HG03196 (cell line): ENCODE measurements around the gene MMP15.
"Not testable (repeated sequence)": the region's sequence is repeated elsewhere in the genome, so short reads cannot be mapped to it uniquely, and the experiment has no call there.

Experiments used
- ATAC-seq: cut with Tn5 transposase; IDR thresholded peaks from one replicate; pipeline ENCODE4 v1.9.1; 2021; ENCODE audit not compliant: unreplicated experiment

Gene MMP15

GRCh38 chr16:58025351-58026138 is at the start of gene MMP15:
MMP15 (plus strand) TSS chr16:58025754; CDS start chr16:58026351, 597 bp downstream.
- no peak for ATAC-seq

GRCh38 chr16:57976331-57976796 is 49.2 kb upstream of the MMP15 start:
- no peak for ATAC-seq

DNA sequence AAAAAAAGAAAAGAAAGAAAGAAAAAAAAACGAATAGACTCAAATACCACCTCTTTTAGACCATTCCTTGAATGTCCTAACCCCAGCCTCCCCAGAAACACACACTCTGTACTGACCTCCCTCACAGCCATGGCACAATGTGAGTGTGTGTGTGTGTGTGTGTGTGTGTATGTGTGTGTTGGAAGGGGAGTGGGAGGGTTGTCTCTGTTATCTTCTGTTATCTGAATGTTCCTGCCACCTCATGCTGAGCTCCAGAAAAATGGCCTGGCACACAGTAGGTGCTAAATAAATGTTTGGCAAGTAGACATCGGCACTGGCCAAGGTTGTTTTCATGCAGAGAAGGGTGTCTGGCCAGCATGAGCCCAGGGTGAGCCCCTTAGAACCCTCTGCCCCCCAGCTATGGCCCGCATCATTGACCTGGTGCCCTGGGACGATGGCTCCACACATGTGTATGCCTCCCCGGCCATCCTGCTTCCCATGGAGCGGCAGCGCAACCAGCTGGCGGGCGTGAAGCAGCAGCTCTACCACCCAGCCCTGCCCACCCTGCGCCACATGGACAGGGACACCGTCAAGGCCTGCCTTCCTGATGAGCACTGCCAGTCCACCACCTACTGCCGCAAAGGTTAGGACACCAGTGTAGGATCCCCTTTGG is 48.0 kb upstream of the MMP15 start:
- no peak for ATAC-seq

- not testable (repeated sequence) for ATAC-seq
Observed at GRCh38 chr16:57978070-57978465, 47.5 kb upstream of the MMP15 start.

DNA sequence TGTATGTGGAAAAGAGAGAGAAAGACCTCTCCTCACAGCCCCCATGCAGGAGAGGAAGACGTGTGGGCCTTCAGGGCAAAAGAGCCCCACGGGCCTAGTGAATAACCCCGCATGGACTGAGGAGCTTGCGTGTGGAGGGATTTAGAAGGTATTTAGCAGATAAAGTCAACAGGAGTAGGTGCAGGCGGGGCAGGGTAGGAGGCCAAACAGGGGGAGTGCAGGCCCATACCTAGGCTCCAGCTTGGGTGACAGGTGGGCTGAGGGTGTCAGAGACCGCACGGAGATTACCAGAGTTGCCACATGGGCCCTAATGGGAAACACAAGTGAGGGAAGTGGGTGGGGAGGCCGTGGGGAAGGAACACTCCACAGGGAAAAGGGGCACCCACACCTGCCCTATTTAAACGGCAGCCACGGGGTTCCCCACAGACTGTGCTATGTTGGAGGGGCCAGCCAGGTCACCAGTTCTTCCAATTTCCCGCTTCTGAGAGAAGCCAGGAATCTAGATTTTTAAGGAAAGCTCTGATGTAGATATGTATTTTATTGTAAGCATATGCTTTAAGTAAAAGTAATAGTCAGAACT is 46.5 kb upstream of the MMP15 start:
- ATAC-seq, result no peak

DNA sequence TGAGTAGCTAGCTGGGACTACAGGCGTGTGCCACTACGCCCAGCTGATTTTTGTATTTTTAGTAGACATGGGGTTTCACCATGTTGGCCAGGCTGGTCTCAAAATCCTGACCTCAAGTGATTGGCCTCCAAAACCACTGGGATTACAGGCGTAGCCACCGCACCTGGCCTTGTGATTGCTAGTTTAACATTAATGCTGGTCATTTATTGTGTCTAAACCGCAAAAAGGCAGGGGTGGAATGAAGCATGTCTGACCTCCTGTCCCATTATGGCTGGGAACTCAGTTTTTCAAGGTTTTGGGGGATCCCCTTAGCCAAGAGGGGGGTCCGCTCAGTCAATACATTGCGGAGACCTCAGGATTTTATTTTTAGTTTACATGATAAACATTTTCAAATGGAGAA is 43.9 kb upstream of the MMP15 start:
- ATAC-seq, result no peak

- ATAC-seq, result no peak
Observed at GRCh38 chr16:57982385-57982784, 43.2 kb upstream of the MMP15 start.

GRCh38 chr16:57984443-57985203 is 40.9 kb upstream of the MMP15 start:
- ATAC-seq, result peak; percentile 58

GRCh38 chr16:57985204-57986181 is 40.1 kb upstream of the MMP15 start:
- ATAC-seq, result peak; percentile 16

- no peak for ATAC-seq
Observed at GRCh38 chr16:57986196-57986595, 39.4 kb upstream of the MMP15 start.

DNA sequence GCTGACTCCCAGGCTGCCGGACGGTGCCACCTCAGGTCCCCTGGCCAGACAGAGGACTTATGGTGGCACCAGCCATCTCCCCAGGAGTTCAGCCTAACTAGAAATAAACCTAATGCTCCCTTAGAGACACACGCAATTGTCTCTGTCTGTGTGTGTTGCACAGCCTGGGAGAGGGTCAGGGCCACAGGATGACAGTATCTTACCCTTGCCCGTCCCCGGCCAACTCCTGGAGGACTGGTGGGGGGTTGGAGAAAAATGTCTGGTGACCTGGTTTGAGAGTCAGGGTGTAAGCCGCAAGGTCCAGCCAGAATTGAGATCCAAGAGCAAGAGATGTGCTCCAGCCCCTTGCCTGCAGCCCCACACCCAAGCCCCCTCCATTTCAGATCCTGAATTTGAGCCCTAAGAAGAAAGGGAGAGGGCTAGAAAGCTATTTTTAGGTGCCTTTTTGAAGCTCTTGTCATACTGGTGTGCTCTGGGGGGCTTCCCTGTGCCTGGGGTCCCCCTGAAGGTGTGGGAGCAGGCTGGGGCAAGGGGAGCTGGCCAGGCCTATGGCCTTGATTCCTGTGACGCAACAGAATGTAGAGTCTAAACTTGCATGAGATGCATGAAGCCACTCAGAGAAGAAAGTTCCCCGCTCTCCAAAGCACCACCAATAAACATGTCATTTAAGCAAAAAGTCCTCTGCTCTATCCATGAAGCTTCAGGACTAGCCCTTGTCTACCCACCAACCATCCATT is 37.9 kb upstream of the MMP15 start:
- ATAC-seq, result no peak

DNA sequence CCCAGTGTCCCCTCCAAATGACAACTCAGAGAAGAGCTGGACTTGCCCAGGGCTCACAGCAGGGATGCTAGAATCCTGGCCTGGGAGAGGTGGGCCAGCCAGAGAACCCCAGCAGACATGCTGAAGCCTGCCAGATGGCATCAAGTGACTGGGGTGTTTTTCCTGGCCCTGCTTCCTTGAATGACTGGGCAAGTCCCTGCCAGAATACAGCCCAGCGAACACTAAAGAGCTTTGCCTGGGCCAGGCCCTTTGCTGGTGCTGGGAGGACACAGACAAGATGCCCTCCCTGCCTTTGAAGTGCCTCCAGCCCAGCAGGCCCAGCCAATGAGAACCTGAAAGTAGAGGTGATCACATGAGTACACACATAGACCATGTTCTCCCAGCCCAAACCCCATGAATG is 36.6 kb upstream of the MMP15 start:
- ATAC-seq, result no peak

DNA sequence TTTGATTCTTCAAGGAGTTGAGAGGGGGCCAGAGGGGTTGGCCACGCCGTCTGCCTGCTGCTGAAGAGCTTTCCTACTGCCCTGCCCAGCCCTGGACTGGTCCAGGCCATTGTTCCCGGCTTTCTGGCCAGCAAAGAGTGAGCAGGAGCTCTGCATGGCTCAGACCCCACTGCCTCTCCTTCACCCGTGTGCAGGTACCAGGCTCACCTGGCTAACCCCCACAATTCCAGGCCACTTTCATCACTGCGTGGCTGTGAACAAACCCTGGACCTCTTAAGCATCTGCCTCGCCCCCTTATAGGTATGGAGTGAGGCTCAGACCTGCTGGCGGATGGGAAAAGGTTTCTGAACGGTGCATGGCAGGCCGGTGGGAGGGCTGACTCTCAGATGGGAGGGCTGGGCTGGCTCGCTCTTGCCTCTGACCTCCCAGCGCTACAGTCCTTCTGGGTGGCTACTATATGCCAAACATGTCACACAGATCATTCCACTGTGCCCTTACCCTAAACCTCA is 33.9 kb upstream of the MMP15 start:
- ATAC-seq, result no peak

DNA sequence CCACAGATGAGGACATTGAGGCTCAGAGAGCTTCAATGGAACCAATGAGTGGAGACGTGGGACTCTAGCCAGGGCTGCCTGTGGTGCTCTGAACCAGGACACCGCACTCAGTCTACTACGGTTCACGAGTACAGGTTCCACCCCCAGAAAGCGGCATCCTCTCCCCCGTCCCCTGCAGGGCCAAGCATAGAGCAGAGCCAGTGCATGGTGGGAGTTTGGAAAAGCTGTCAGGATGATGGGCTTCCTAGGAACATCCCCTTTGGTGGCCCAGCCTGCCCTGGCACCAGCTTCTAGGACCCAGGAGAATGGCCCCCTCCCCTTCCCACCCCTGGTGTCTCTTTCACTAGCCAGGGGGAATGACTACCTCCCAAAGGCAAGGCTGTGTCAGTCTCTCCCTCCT is 33.5 kb upstream of the MMP15 start:
- no peak for ATAC-seq

DNA sequence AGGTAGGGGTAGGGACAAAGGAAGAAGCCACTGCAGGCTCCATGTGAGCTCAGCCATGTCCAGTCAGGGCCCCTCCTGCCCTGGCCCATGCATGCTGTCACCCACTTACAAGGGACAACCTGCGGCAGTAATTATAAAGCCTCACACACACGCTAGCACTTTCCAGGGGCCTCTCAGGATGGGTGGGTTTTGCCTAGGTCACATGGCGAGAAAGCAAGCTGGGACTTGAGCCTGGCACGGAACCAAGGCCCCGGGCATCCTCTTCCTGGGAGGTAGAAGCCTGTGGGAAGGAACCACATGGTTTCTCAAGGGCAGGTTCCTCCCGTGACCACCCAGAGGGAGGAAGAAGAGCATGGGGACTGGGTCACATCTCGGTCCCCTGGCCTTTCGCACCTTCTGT is 32.1 kb upstream of the MMP15 start:
- no peak for ATAC-seq

- ATAC-seq, result no peak
Observed at GRCh38 chr16:57993897-57994296, 31.7 kb upstream of the MMP15 start.

GRCh38 chr16:57994361-57994760 is 31.2 kb upstream of the MMP15 start:
- no peak for ATAC-seq

DNA sequence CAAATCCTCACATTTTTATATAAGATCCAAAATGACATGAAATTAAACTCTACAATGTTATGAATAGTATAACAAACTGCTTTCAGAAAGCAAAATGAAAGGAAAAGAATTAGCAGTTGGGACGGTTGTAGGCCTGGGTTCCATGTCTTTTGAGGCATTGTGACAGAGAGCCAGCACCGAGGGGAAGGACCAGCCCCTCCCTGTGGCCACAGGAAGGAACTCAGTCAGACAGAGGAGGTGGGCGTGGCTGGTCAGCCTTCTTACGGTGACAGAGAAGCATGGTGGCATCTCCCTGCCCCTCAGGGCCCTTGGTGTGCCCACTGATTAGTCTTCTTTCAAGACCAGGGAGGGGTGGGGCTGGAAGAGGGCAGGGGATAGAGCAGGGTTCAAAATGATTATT is 30.8 kb upstream of the MMP15 start:
- peak; percentile 45 for ATAC-seq

- ATAC-seq, result no peak
Observed at GRCh38 chr16:57995721-57996405, 29.7 kb upstream of the MMP15 start.
